Activated naive CD4-positive, alpha-beta T cell treated with anti-CD3 and anti-CD28 coated beads, Interleukin-2, amount 50 U/mL, for 16 hours (primary cell): ENCODE data around the gene ARHGAP5.

Source experiments
- DNase-seq: peaks from one replicate; pipeline ENCODE4 v3.0.0-alpha.2; 2020

Gene ARHGAP5

GRCh38 chr14:32075672-32076277, 1.3 kb upstream of the ARHGAP5 start:
- DNase-seq, result no peak

- DNase-seq, result peak; percentile 82
Observed at GRCh38 chr14:32076278-32077080, 625 bp upstream of the ARHGAP5 start.

- no peak for DNase-seq
Observed at GRCh38 chr14:32078023-32078857, 1.1 kb downstream of the ARHGAP5 start.

- peak; percentile 27 for DNase-seq
Observed at GRCh38 chr14:32078858-32079216, 1.7 kb downstream of the ARHGAP5 start.

GRCh38 chr14:32079264-32079663, 2.2 kb downstream of the ARHGAP5 start:
- no peak for DNase-seq

GRCh38 chr14:32080001-32080510, 3.0 kb downstream of the ARHGAP5 start:
- DNase-seq, result no peak

GRCh38 chr14:32081901-32082300, 4.8 kb downstream of the ARHGAP5 start:
- DNase-seq, result no peak

- DNase-seq, result no peak
Observed at GRCh38 chr14:32083315-32083624, 6.2 kb downstream of the ARHGAP5 start.

GRCh38 chr14:32083789-32084188, 6.7 kb downstream of the ARHGAP5 start:
- DNase-seq, result no peak

GRCh38 chr14:32085182-32085844, 8.2 kb downstream of the ARHGAP5 start:
- no peak for DNase-seq

- DNase-seq, result no peak
Observed at GRCh38 chr14:32085845-32086383, 8.8 kb downstream of the ARHGAP5 start.

- no peak for DNase-seq
Observed at GRCh38 chr14:32087173-32087861, 10.2 kb downstream of the ARHGAP5 start.

GRCh38 chr14:32087907-32088306, 10.8 kb downstream of the ARHGAP5 start:
- DNase-seq, result no peak

GRCh38 chr14:32090686-32091085, 13.6 kb downstream of the ARHGAP5 start:
- no peak for DNase-seq

- no peak for DNase-seq
Observed at GRCh38 chr14:32099473-32099872, 22.4 kb downstream of the ARHGAP5 start.

- DNase-seq, result no peak
Observed at GRCh38 chr14:32100175-32100574, 23.1 kb downstream of the ARHGAP5 start.

GRCh38 chr14:32102152-32102787, 25.2 kb downstream of the ARHGAP5 start:
- DNase-seq, result no peak

- DNase-seq, result no peak
Observed at GRCh38 chr14:32102968-32103367, 25.9 kb downstream of the ARHGAP5 start.

GRCh38 chr14:32104308-32104707, 27.2 kb downstream of the ARHGAP5 start:
- no peak for DNase-seq

GRCh38 chr14:32104803-32105202, 27.7 kb downstream of the ARHGAP5 start:
- DNase-seq, result no peak

GRCh38 chr14:32109676-32110547, 32.8 kb downstream of the ARHGAP5 start:
- DNase-seq, result no peak
